Stimulated activated CD4-positive, alpha-beta T cell treated with anti-CD3 and anti-CD28 coated beads, Interleukin-15, amount 100 ng/mL, for 48 hours (primary cell): ENCODE data around the gene PAFAH1B2.

Experiments used
- DNase-seq, 2 donors: peaks; one replicate each; pipeline ENCODE4 v3.0.0-alpha.2; 2020; ENCODE audit warnings: low read depth in 2 of 2

The PAFAH1B2 gene

GRCh38 chr11:117188620-117189081 is 44.6 kb downstream of the PAFAH1B2 start:
- DNase-seq: no peak

DNA sequence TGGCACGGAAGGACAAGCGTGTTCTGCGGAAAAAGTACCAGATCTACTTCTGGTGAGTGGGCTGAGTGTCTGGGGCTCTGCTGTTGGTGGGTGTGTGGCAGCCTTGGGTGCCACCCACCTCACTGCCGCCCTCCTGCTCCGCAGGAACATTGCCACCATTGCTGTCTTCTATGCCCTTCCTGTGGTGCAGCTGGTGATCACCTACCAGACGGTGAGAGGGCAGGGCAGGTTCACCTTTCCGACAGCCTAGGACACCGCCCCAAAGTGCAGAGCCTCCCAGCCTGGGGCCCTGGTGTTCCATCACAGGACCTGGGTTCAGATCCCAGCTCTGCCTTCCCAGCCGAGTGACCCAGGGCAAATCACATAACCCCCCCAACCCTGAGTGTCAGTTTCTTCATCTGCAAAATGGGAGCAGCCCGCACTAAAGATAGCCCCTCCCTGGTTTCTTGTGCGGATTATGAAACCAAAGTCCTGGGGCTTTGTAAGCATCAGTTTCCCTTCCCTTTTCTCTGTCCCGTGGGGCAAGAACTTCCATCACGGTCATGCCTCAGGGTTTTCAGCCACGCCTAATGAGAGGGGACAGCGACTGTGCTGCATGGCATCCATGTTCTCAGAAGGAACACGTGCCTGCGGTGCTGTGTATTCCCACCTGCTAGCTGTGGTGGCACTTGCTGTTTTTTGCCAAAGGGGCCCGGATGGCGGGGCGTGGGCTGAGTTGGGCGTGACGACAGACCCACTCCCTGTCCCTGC is 45.3 kb downstream of the PAFAH1B2 start:
- no peak for DNase-seq

DNA sequence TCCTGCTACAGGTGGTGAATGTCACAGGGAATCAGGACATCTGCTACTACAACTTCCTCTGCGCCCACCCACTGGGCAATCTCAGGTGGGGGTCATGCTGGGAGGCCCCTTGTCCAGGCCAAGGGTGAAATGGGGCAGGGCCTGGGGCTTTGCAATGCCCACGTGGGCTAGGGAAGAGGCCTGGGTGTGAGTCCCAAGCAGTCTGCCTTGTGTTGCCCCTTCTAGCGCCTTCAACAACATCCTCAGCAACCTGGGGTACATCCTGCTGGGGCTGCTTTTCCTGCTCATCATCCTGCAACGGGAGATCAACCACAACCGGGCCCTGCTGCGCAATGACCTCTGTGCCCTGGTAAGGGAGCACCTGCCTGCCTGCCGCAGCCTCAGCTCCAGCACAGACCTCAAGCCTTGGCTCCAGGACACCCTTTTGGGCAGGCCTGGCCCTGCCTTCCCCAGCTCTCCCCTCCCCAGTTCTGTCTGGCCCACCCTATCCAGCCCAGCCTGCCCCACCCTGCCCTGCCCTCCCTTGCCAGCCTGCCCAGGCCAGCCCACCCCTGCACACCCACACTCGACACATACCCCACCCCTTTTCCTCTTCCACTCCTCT is 46.0 kb downstream of the PAFAH1B2 start:
- DNase-seq: no peak

DNA sequence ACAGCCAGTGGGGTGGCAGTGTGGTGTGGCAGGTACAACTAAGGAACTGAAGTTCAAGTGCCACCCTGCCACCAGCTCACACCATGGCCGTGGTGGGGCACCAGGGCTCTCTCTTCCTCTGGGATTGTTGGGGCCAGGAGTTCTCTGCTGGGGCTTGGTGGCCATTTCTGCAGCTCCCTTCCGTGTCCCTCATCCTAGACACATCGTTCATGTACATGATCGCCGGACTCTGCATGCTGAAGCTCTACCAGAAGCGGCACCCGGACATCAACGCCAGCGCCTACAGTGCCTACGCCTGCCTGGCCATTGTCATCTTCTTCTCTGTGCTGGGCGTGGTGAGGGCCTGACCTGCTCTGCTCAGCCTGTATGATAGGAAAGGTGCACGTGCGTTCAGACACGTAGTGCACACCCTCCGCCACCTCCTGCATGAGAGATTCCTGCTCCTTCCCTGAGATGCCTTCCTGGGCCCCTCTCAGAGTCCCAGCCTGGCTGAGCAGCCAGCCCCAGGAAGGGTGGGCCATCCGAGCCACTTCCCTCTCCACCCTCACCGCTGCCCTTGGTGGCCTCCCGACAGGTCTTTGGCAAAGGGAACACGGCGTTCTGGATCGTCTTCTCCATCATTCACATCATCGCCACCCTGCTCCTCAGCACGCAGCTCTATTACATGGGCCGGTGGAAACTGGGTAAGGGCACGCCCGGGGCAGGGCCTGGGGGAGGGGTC is 47.8 kb downstream of the PAFAH1B2 start:
- no peak for DNase-seq

GRCh38 chr11:117192401-117192875 is 48.4 kb downstream of the PAFAH1B2 start:
- no peak for DNase-seq

GRCh38 chr11:117193130-117194020 is 49.3 kb downstream of the PAFAH1B2 start:
- no peak for DNase-seq

- DNase-seq: no peak
Measured at GRCh38 chr11:117194267-117194666, 50.2 kb downstream of the PAFAH1B2 start.

DNA sequence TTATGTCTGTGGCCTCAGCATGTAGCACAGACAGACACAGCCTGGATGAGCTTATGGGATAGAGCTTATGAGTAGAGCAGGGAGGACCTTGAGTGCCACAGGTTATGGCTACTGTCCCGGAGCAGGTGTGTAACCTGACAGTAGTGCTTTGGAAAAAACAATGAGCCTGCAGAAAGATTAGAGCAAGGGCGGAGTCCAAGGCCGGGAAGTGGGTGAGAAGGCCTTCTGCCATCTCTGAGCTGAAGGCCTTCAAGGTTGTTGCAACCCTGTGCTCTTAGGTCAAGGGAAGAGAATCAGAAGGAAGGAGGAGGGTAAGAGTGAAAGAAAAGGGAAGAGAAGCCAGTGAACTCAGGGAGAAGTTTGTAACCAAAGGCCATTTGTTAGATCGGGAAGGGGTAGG is 51.2 kb downstream of the PAFAH1B2 start:
- DNase-seq: no peak

DNA sequence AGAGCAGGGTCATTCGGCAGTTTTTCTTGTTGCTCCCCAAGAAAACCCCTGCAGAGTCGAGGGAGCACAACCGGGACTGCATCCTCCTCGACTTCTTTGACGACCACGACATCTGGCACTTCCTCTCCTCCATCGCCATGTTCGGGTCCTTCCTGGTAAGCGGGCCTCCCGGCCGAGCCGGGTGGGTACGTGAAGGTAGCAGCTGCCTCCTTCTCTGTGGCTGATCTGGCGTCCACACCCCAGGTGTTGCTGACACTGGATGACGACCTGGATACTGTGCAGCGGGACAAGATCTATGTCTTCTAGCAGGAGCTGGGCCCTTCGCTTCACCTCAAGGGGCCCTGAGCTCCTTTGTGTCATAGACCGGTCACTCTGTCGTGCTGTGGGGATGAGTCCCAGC is 51.7 kb downstream of the PAFAH1B2 start:
- no peak for DNase-seq

DNA sequence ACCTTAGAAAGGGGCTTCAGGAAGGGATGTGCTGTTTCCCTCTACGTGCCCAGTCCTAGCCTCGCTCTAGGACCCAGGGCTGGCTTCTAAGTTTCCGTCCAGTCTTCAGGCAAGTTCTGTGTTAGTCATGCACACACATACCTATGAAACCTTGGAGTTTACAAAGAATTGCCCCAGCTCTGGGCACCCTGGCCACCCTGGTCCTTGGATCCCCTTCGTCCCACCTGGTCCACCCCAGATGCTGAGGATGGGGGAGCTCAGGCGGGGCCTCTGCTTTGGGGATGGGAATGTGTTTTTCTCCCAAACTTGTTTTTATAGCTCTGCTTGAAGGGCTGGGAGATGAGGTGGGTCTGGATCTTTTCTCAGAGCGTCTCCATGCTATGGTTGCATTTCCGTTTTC is 52.9 kb downstream of the PAFAH1B2 start:
- DNase-seq: no peak

DNA sequence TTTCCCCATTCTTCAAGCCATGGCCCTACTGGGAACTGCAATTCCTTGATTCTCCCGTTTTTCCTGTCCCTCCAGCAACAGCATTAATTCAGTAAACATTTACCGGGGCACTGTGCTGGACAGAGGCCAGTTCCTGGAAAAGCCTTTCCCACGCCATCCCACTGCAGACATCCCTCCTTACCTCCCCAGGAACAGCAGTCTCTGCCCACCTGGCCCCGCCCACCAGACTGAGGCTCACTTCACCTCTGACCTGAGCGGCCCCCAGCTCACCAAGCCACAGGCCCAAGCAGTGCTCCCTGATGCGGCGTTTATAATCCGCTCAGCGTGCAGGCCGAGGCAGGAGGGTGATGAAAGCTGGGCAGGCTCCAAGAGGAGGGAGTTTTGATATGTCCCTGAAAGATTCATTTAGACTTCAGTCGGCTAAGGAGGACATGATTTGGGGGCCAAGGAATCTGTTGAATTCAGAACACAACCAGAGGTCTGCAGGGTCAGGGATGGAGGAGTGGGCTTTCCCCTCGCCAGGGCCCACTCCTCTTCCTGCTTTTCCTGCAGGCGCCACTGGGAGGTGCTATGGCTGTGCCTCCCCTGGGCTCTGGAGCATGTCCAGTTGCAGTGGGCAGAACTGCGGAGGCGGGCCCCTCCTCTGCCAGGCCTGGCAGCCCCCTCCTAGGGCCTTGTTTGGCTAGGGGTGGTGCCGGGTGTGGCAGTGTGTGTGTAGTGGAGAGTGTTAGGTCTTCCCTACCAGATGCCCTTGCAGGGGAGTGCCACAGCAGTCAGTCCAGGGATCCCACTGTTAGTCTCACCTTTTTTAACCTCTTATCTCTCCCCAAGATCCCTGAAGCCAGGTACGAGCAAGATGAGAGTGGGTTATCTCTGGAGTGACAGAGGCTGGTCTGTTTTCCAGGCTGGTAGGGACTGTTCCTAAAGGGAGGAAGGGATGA is 53.7 kb downstream of the PAFAH1B2 start:
- DNase-seq: no peak

DNA sequence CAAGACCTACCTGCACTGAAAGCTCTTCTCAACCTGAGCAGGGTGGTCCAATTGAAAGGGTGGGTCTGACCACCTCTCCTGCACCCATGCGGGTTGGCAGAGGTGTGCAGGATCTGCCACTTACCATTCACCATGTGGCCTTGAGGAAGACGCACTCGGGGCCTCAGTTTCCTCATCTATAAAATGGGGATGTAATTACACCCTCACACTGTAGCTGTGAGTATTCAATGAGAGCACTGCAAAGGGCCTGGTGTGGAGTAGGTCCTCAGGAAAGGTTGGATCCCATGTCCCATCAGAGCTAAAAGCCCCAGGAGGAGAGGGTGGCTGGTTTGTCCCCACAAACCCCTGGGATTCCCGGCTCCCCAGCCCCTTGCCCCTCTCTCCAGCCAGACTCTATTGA is 54.5 kb downstream of the PAFAH1B2 start:
- DNase-seq: no peak

DNA sequence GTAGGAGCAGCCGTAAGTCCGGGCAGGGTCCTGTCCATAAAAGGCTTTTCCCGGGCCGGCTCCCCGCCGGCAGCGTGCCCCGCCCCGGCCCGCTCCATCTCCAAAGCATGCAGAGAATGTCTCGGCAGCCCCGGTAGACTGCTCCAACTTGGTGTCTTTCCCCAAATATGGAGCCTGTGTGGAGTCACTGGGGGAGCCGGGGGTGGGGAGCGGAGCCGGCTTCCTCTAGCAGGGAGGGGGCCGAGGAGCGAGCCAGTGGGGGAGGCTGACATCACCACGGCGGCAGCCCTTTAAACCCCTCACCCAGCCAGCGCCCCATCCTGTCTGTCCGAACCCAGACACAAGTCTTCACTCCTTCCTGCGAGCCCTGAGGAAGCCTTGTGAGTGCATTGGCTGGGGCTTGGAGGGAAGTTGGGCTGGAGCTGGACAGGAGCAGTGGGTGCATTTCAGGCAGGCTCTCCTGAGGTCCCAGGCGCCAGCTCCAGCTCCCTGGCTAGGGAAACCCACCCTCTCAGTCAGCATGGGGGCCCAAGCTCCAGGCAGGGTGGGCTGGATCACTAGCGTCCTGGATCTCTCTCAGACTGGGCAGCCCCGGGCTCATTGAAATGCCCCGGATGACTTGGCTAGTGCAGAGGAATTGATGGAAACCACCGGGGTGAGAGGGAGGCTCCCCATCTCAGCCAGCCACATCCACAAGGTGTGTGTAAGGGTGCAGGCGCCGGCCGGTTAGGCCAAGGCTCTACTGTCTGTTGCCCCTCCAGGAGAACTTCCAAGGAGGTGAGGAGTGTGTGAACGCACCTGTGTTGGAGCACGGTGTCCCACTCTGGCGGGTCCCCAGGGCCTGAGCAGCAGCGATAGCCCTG is 55.2 kb downstream of the PAFAH1B2 start, which contains the start of gene TAGLN:
TAGLN (plus strand) TSS at position 318 of the 863 bp plus-strand sequence. CDS start 3,644 bp downstream, outside the sequence.
- no peak for DNase-seq

- no peak for DNase-seq
Measured at GRCh38 chr11:117199916-117200812, 56.1 kb downstream of the PAFAH1B2 start.

GRCh38 chr11:117200813-117201657 is 56.9 kb downstream of the PAFAH1B2 start:
- DNase-seq: no peak

- no peak for DNase-seq
Measured at GRCh38 chr11:117201658-117202305, 57.7 kb downstream of the PAFAH1B2 start.
